GM15510 (cell line): Measurements from ENCODE around the gene CDK15.

Source experiments
- POLR2A ChIP-seq: IDR thresholded peaks from 3 replicates; pipeline ENCODE4 v1.6.1; 2011; ENCODE audit warnings: borderline replicate concordance; ENCODE audit not compliant: insufficient read length; ENCODE audit errors: extremely low read depth

CDK15 gene

GRCh38 chr2:201806442-201807170 lies at the start of gene CDK15:
TSS of gene CDK15 (plus strand) at chr2:201806537. CDS start at chr2:201806665, 128 bp downstream.
- TF ChIP-seq POLR2A = no peak

- TF ChIP-seq POLR2A = no peak
Observed at GRCh38 chr2:201758234-201758633, 48.1 kb upstream of the CDK15 start.

- TF ChIP-seq POLR2A = no peak
Observed at GRCh38 chr2:201758873-201759272, 47.5 kb upstream of the CDK15 start.

- no peak for TF ChIP-seq POLR2A
Observed at GRCh38 chr2:201759567-201759966, 46.8 kb upstream of the CDK15 start.

- no peak for TF ChIP-seq POLR2A
Observed at GRCh38 chr2:201761101-201761500, 45.2 kb upstream of the CDK15 start.

GRCh38 chr2:201765799-201766198 lies 40.5 kb upstream of the CDK15 start:
- TF ChIP-seq POLR2A = no peak

GRCh38 chr2:201768918-201769317 lies 37.4 kb upstream of the CDK15 start:
- no peak for TF ChIP-seq POLR2A

- no peak for TF ChIP-seq POLR2A
Observed at GRCh38 chr2:201769666-201770373, 36.5 kb upstream of the CDK15 start.

- TF ChIP-seq POLR2A = no peak
Observed at GRCh38 chr2:201773990-201774389, 32.3 kb upstream of the CDK15 start.

GRCh38 chr2:201774546-201774945 lies 31.8 kb upstream of the CDK15 start:
- no peak for TF ChIP-seq POLR2A

GRCh38 chr2:201775326-201775725 lies 31.0 kb upstream of the CDK15 start:
- TF ChIP-seq POLR2A = no peak

GRCh38 chr2:201777043-201777442 lies 29.3 kb upstream of the CDK15 start:
- no peak for TF ChIP-seq POLR2A

GRCh38 chr2:201777869-201778268 lies 28.5 kb upstream of the CDK15 start:
- no peak for TF ChIP-seq POLR2A

- no peak for TF ChIP-seq POLR2A
Observed at GRCh38 chr2:201779901-201780673, 26.2 kb upstream of the CDK15 start.
